Breast epithelium (tissue), 4 donors: ENCODE results near the gene COL4A2. TPM values are rescaled to one million over a fixed set of nuclear protein-coding genes. Genes with fewer than 3 reads are reported as not detected.

Source experiments
- DNase-seq, 2 donors: peaks; one replicate each; pipeline ENCODE4 v3.0.0-alpha.2; 2019; ENCODE audit warnings: low spot score in 2 of 2
- H3K27ac ChIP-seq, 2 donors: fragments of 200-600 bp; sonication (generic) in 1 of 2; one replicate each; pipeline ENCODE4 v1.5.1; 2016 to 2019; ENCODE audit warnings: mild to moderate bottlenecking in 1 of 2
- H3K27me3 ChIP-seq, 2 donors: fragments of 200-600 bp; sonication (generic) in 1 of 2; one replicate each; pipeline versions ENCODE4 v1.5.1 to v1.6.0; 2017 to 2019; ENCODE audit warnings: control low read depth in 1 of 2, mild to moderate bottlenecking in 1 of 2
- H3K36me3 ChIP-seq: fragments of 200-600 bp; one replicate; pipeline ENCODE4 v1.5.1; 2019
- H3K4me1 ChIP-seq, 2 donors: fragments of 200-600 bp; sonication (generic); one replicate each; pipeline ENCODE4 v1.5.1; 2016 to 2019; ENCODE audit warnings: control low read depth in 1 of 2
- H3K4me3 ChIP-seq, 3 donors: fragments of 200-600 bp; sonication (generic); 1 replicate in 2 of 3; 2 replicates in 1 of 3; pipeline ENCODE4 v1.5.1; 2016 to 2019; ENCODE audit warnings: mild to moderate bottlenecking in 3 of 3, moderate library complexity in 2 of 3
- H3K9me3 ChIP-seq, 2 donors: fragments of 200-600 bp; sonication (generic) in 1 of 2; one replicate each; pipeline ENCODE4 v1.5.1; 2016 to 2019; ENCODE audit warnings: control low read depth in 1 of 2
- POLR2A ChIP-seq: fragments of 450-650 bp; IDR thresholded peaks from one replicate; pipeline ENCODE4 v1.6.1; 2016; ENCODE audit warnings: antibody characterized with exemption, mild to moderate bottlenecking, moderate library complexity
- POLR2AphosphoS5 ChIP-seq, 3 donors: sonication (generic); formaldehyde crosslinking; IDR thresholded peaks; one replicate each; pipeline ENCODE4 v1.6.1; 2017; ENCODE audit warnings: antibody characterized with exemption in 3 of 3
- intact Hi-C: fragments of 100-400 bp; cut with DNase I; formaldehyde crosslinking; loops from one replicate; pipeline ENCODE4 v1.15.1; 2023; ENCODE audit warnings: low total_unique reads
- total RNA-seq, 3 donors: library from RNA; depleted of rRNA; stranded (reverse); fragments of >200 nt; gene quantifications; one replicate each; pipeline ENCODE4 v1.1.0, GENCODE V29; 2016
- TF ChIP-seq, protein P1 (sequence below), 3 donors: fragments of 450-650 bp; IDR thresholded peaks; one replicate each; pipeline ENCODE4 v1.5.1; 2016 to 2017; ENCODE audit warnings: antibody characterized with exemption in 3 of 3, mild to moderate bottlenecking in 3 of 3, moderate library complexity in 3 of 3

Gene COL4A2
- total RNA-seq, 3 donors from 2014 or later = 107 to 841 (median 307) TPM

GRCh38 chr13:110272651-110273050, 34.4 kb upstream of the COL4A2 start:
- Histone ChIP-seq H3K4me1 (no peaks in the 10 kb centered on the region), H3K4me3 (no peak overlapping the region), H3K36me3 (no peaks in the 10 kb centered on the region), H3K27ac (no peak overlapping the region), H3K27me3 (no peaks in the 10 kb centered on the region), H3K9me3 (no peaks in the 10 kb centered on the region)
- intact Hi-C loops = no loop called here
- TF ChIP-seq, protein P1, sequence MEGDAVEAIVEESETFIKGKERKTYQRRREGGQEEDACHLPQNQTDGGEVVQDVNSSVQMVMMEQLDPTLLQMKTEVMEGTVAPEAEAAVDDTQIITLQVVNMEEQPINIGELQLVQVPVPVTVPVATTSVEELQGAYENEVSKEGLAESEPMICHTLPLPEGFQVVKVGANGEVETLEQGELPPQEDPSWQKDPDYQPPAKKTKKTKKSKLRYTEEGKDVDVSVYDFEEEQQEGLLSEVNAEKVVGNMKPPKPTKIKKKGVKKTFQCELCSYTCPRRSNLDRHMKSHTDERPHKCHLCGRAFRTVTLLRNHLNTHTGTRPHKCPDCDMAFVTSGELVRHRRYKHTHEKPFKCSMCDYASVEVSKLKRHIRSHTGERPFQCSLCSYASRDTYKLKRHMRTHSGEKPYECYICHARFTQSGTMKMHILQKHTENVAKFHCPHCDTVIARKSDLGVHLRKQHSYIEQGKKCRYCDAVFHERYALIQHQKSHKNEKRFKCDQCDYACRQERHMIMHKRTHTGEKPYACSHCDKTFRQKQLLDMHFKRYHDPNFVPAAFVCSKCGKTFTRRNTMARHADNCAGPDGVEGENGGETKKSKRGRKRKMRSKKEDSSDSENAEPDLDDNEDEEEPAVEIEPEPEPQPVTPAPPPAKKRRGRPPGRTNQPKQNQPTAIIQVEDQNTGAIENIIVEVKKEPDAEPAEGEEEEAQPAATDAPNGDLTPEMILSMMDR (IDR thresholded peaks at IDR 0.05) = no peak
- no peak for TF ChIP-seq POLR2AphosphoS5 (IDR thresholded peaks at IDR 0.05)
- no peak for TF ChIP-seq POLR2A
- DNase-seq = no peak

GRCh38 chr13:110273254-110273653, 33.8 kb upstream of the COL4A2 start:
- H3K27ac ChIP-seq = no peak overlapping the region

GRCh38 chr13:110274687-110275086, 32.4 kb upstream of the COL4A2 start:
- no peak for DNase-seq
- no peaks in the 10 kb centered on the region for H3K9me3 ChIP-seq
- no peak overlapping the region for H3K4me3 ChIP-seq
- no peaks in the 10 kb centered on the region for H3K27me3 ChIP-seq
- H3K27ac ChIP-seq = no peak overlapping the region
- H3K36me3 ChIP-seq = no peaks in the 10 kb centered on the region
- intact Hi-C loops = no loop called here
- H3K4me1 ChIP-seq = no peaks in the 10 kb centered on the region
- TF ChIP-seq POLR2A (no peak), POLR2AphosphoS5 (IDR thresholded peaks at IDR 0.05) (no peak)
- TF ChIP-seq, protein P1 (IDR thresholded peaks at IDR 0.05) = no peak

More at GRCh38 chr13:110273254-110273653, 33.8 kb upstream of the COL4A2 start:
- no peaks in the 10 kb centered on the region for H3K4me1 ChIP-seq
- DNase-seq = no peak
- TF ChIP-seq, protein P1 (IDR thresholded peaks at IDR 0.05) = no peak
- TF ChIP-seq POLR2A (no peak), POLR2AphosphoS5 (IDR thresholded peaks at IDR 0.05) (no peak)
- no peak overlapping the region for H3K4me3 ChIP-seq
- no peaks in the 10 kb centered on the region for H3K27me3 ChIP-seq
- H3K9me3 ChIP-seq = no peaks in the 10 kb centered on the region
- no peaks in the 10 kb centered on the region for H3K36me3 ChIP-seq
- intact Hi-C loops = no loop called here

GRCh38 chr13:110275931-110276552, 31.0 kb upstream of the COL4A2 start:
- intact Hi-C loops = no loop called here
- no peak overlapping the region for H3K27ac ChIP-seq

DNA sequence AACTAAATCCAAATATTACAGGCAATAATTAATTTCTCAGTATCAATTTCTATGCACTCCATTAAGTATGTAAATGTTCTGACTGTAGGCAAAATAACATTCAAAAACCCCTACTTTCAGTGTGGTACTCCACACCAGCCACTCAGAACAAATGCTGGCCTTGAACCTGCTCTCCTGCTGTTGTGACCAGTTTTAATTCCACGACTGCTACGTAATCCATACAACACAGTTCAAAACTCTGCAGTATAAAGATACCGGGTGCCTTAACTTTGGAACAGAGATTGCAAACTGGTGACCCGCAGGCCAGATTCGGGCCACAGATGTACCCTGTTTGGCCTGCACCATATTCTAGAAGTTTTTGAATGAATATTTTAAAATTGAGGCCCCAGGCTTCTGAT, 30.5 kb upstream of the COL4A2 start:
- H3K27ac ChIP-seq = no peak overlapping the region
- no peaks in the 10 kb centered on the region for H3K9me3 ChIP-seq
- DNase-seq = no peak
- TF ChIP-seq, protein P1 (IDR thresholded peaks at IDR 0.05) = no peak
- TF ChIP-seq POLR2AphosphoS5 (IDR thresholded peaks at IDR 0.05) = no peak
- TF ChIP-seq POLR2A = no peak
- intact Hi-C loops = no loop called here
- no peak overlapping the region for H3K4me3 ChIP-seq
- H3K4me1 ChIP-seq = no peaks in the 10 kb centered on the region
- H3K27me3 ChIP-seq = no peaks in the 10 kb centered on the region
- no peaks in the 10 kb centered on the region for H3K36me3 ChIP-seq

More at GRCh38 chr13:110275931-110276552, 31.0 kb upstream of the COL4A2 start:
- TF ChIP-seq POLR2AphosphoS5 (IDR thresholded peaks at IDR 0.05) (no peak), POLR2A (no peak)
- TF ChIP-seq, protein P1 (IDR thresholded peaks at IDR 0.05) = no peak
- Histone ChIP-seq H3K27me3 (no peaks in the 10 kb centered on the region), H3K9me3 (no peaks in the 10 kb centered on the region), H3K4me1 (no peaks in the 10 kb centered on the region), H3K4me3 (no peak overlapping the region), H3K36me3 (no peaks in the 10 kb centered on the region)
- DNase-seq = no peak
